HUES48 (cell line): ENCODE results near the gene TEP1.
"Not testable (repeated sequence)": the region's sequence is repeated elsewhere in the genome, so short reads cannot be mapped to it uniquely, and the experiment has no call there.

Source experiments
- H3K27ac ChIP-seq: one replicate; pipeline ENCODE4 v1.7.0; 2013; ENCODE audit warnings: low read depth, low read length, inconsistent platforms
- H3K27me3 ChIP-seq: 2 replicates; pipeline ENCODE4 v1.6.1; 2013; ENCODE audit warnings: mild to moderate bottlenecking, low read length; ENCODE audit not compliant: control insufficient read depth, insufficient read depth
- H3K36me3 ChIP-seq: 2 replicates; pipeline ENCODE4 v1.6.1; 2013; ENCODE audit warnings: low read length; ENCODE audit not compliant: control insufficient read depth, insufficient read depth
- H3K4me1 ChIP-seq: 2 replicates; pipeline ENCODE4 v1.6.1; 2013; ENCODE audit warnings: mild to moderate bottlenecking, low read length; ENCODE audit not compliant: control insufficient read depth, insufficient read depth
- H3K4me3 ChIP-seq: 2 replicates; pipeline ENCODE4 v1.5.1; 2013; ENCODE audit warnings: mild to moderate bottlenecking, low read depth, low read length
- H3K9ac ChIP-seq: 2 replicates; pipeline ENCODE4 v1.6.1; 2013; ENCODE audit warnings: mild to moderate bottlenecking, low read depth, low read length, moderate library complexity
- H3K9me3 ChIP-seq: 2 replicates; pipeline ENCODE4 v1.6.1; 2013; ENCODE audit warnings: low read length; ENCODE audit not compliant: control insufficient read depth, insufficient read depth

The TEP1 gene

GRCh38 chr14:20341032-20341431 lies 72.3 kb downstream of the TEP1 start:
- not testable (repeated sequence) for H3K27me3 ChIP-seq, H3K27ac ChIP-seq, H3K9ac ChIP-seq, H3K4me1 ChIP-seq, H3K4me3 ChIP-seq, H3K9me3 ChIP-seq
- H3K36me3 ChIP-seq: peaks cover 11% of the 10 kb centered on the region

GRCh38 chr14:20334017-20334416 lies 79.3 kb downstream of the TEP1 start:
- Histone ChIP-seq H3K27ac (no peak overlapping the region), H3K4me3 (no peak overlapping the region), H3K9me3 (no peaks in the 10 kb centered on the region), H3K4me1 (peaks cover 12% of the 10 kb centered on the region), H3K36me3 (peaks cover 22% of the 10 kb centered on the region), H3K9ac (no peak overlapping the region), H3K27me3 (no peaks in the 10 kb centered on the region)

- H3K27ac ChIP-seq: peak overlapping the region; percentile 36
- H3K27me3 ChIP-seq: no peaks in the 10 kb centered on the region
- peak overlapping the region; percentile 97 for H3K4me3 ChIP-seq
- H3K36me3 ChIP-seq: peaks cover 27% of the 10 kb centered on the region
- H3K9ac ChIP-seq: peak overlapping the region; percentile 28; the same call in 1 of the 2 replicates
- H3K9me3 ChIP-seq: no peaks in the 10 kb centered on the region
- peaks cover 15% of the 10 kb centered on the region for H3K4me1 ChIP-seq
Measured at GRCh38 chr14:20333494-20333841, 79.8 kb downstream of the TEP1 start.

- Histone ChIP-seq H3K9me3 (no peaks in the 10 kb centered on the region), H3K27me3 (no peaks in the 10 kb centered on the region), H3K9ac (peak within 1 kb of the TSS; percentile 99), H3K4me1 (peaks cover 15% of the 10 kb centered on the region), H3K36me3 (peaks cover 32% of the 10 kb centered on the region), H3K27ac (peak within 1 kb of the TSS; percentile 91), H3K4me3 (peak within 1 kb of the TSS; percentile 97)
Measured at GRCh38 chr14:20332788-20333493, 80.4 kb downstream of the TEP1 start, which contains the start of gene CCNB1IP1. CCNB1IP1 (minus strand) TSS chr14:20333279; CDS start chr14:20316523, 16,756 bp downstream.

GRCh38 chr14:20332431-20332787 lies 80.9 kb downstream of the TEP1 start:
- Histone ChIP-seq H3K9me3 (no peaks in the 10 kb centered on the region), H3K4me3 (peak overlapping the region; percentile 97), H3K27me3 (no peaks in the 10 kb centered on the region), H3K4me1 (peaks cover 15% of the 10 kb centered on the region), H3K27ac (peak overlapping the region; percentile 91), H3K36me3 (peaks cover 38% of the 10 kb centered on the region), H3K9ac (peak overlapping the region; percentile 99)

GRCh38 chr14:20331053-20331613 lies 82.2 kb downstream of the TEP1 start:
- Histone ChIP-seq H3K9me3 (no peaks in the 10 kb centered on the region), H3K4me3 (peak overlapping the region; percentile 97), H3K27ac (peak overlapping the region; percentile 41), H3K9ac (peak overlapping the region; percentile 48), H3K36me3 (peaks cover 50% of the 10 kb centered on the region), H3K4me1 (peaks cover 15% of the 10 kb centered on the region), H3K27me3 (no peaks in the 10 kb centered on the region)

- Histone ChIP-seq H3K4me3 (no peak overlapping the region), H3K27ac (peak overlapping the region; percentile 43), H3K4me1 (peaks cover 15% of the 10 kb centered on the region), H3K27me3 (no peaks in the 10 kb centered on the region), H3K36me3 (peaks cover 66% of the 10 kb centered on the region), H3K9ac (0 out of 2 replicates have a peak overlapping the region, but pooled peaks have one; percentile 10), H3K9me3 (no peaks in the 10 kb centered on the region)
Measured at GRCh38 chr14:20329355-20329754, 83.9 kb downstream of the TEP1 start.

GRCh38 chr14:20328705-20329104 lies 84.6 kb downstream of the TEP1 start:
- Histone ChIP-seq H3K4me3 (no peak overlapping the region), H3K9me3 (no peaks in the 10 kb centered on the region), H3K27me3 (no peaks in the 10 kb centered on the region), H3K27ac (peak overlapping the region; percentile 43), H3K4me1 (peaks cover 15% of the 10 kb centered on the region), H3K9ac (no peak overlapping the region), H3K36me3 (peaks cover 72% of the 10 kb centered on the region)

- H3K4me3 ChIP-seq: no peak overlapping the region
- H3K27ac ChIP-seq: no peak overlapping the region
- H3K27me3 ChIP-seq: no peaks in the 10 kb centered on the region
- no peaks in the 10 kb centered on the region for H3K9me3 ChIP-seq
- peaks cover 15% of the 10 kb centered on the region for H3K4me1 ChIP-seq
- no peak overlapping the region for H3K9ac ChIP-seq
- peaks cover 84% of the 10 kb centered on the region for H3K36me3 ChIP-seq
Measured at GRCh38 chr14:20327005-20327869, 86.1 kb downstream of the TEP1 start.

- no peak overlapping the region for H3K4me3 ChIP-seq
- no peaks in the 10 kb centered on the region for H3K4me1 ChIP-seq
- peaks cover 4% of the 10 kb centered on the region; the same call in 1 of the 2 replicates for H3K9me3 ChIP-seq
- no peaks in the 10 kb centered on the region for H3K27me3 ChIP-seq
- no peak overlapping the region for H3K27ac ChIP-seq
- peaks cover 97% of the 10 kb centered on the region for H3K36me3 ChIP-seq
- H3K9ac ChIP-seq: no peak overlapping the region
Measured at GRCh38 chr14:20317720-20318119, 95.6 kb downstream of the TEP1 start.
